MM.1S (cell line): ENCODE data around the gene LRRTM1.

ENCODE experiments used
- CTCF ChIP-seq: fragments of 300-600 bp; sonication (generic); IDR thresholded peaks from 2 replicates; pipeline ENCODE4 v1.5.1; 2016; ENCODE audit warnings: antibody characterized with exemption, low read length, mixed read lengths
- EZH2 ChIP-seq: fragments of 300-600 bp; sonication (generic); optimal IDR thresholded peaks from 2 replicates; pipeline ENCODE3; 2017; ENCODE audit warnings: low read depth, mild to moderate bottlenecking, antibody characterized with exemption, low read length, mixed read lengths
- EZH2phosphoT487 ChIP-seq: fragments of 300-600 bp; sonication (generic); IDR thresholded peaks from 2 replicates; pipeline ENCODE4 v1.6.1; 2018; ENCODE audit warnings: antibody characterized with exemption, low read length

- TF ChIP-seq CTCF (no peak), EZH2 (no peak), EZH2phosphoT487 (no peak)
Measured at GRCh38 chr2:80328159-80328571, 23.6 kb upstream of the LRRTM1 start.
